K562 (cell line): ENCODE data around the gene CEP41. TPM values are rescaled to one million over a fixed set of nuclear protein-coding genes. Genes with fewer than 3 reads are reported as not detected.

ENCODE experiments used
- CREB1 ChIP-seq, 2 experiments: sonication (generic) in 1 of 2; formaldehyde crosslinking in 1 of 2; IDR thresholded peaks; 2 replicates each; pipeline versions ENCODE4 v1.6.1 to v1.8.0; 2012 to 2022; ENCODE audit warnings: inconsistent platforms in 1 of 2, mild to moderate bottlenecking in 1 of 2, missing genetic modification reagents in 1 of 2, moderate library complexity in 1 of 2
- CXXC5 ChIP-seq: fragments of 250-450 bp; sonication (Bioruptor Pico); IDR thresholded peaks from 2 replicates; pipeline ENCODE4 v1.8.0; 2022; ENCODE audit warnings: inconsistent platforms, mild to moderate bottlenecking, moderate library complexity
- DMBX1 ChIP-seq: fragments of 250-450 bp; sonication (Bioruptor Pico); IDR thresholded peaks from 2 replicates; pipeline ENCODE4 v1.8.0; 2022; ENCODE audit warnings: inconsistent platforms, mild to moderate bottlenecking, moderate library complexity, borderline replicate concordance
- HOMEZ ChIP-seq: fragments of 250-450 bp; sonication (Bioruptor Pico); IDR thresholded peaks from 2 replicates; pipeline ENCODE4 v1.4.0; 2020; ENCODE audit warnings: mild to moderate bottlenecking, moderate library complexity
- L3MBTL2 ChIP-seq: fragments of 450-650 bp; IDR thresholded peaks from 2 replicates; pipeline ENCODE4 v1.6.1; 2016; ENCODE audit warnings: mild to moderate bottlenecking, moderate library complexity
- PCBP2 ChIP-seq: fragments of 200-400 bp; formaldehyde crosslinking; IDR thresholded peaks from 2 replicates; pipeline ENCODE4 v1.6.1; 2018; ENCODE audit warnings: low read length, low read depth, mild to moderate bottlenecking, moderate library complexity; ENCODE audit not compliant: poor library complexity, severe bottlenecking
- POLR2H ChIP-seq: IDR thresholded peaks from 2 replicates; pipeline ENCODE4 v1.6.1; 2016; ENCODE audit warnings: missing genetic modification characterization, low read depth, mild to moderate bottlenecking, control low read depth, missing compliant biosample characterization, moderate library complexity
- RHOXF2B ChIP-seq: fragments of 250-450 bp; sonication (Bioruptor Pico); conservative IDR thresholded peaks from 2 replicates; pipeline ENCODE4 v1.5.1; 2021
- RREB1 ChIP-seq: fragments of 250-450 bp; sonication (Bioruptor Pico); IDR thresholded peaks from 2 replicates; pipeline ENCODE4 v1.4.0; 2020
- SMAD4 ChIP-seq: fragments of 250-450 bp; sonication (Bioruptor Pico); conservative IDR thresholded peaks from 2 replicates; pipeline ENCODE4 v1.8.0; 2021; ENCODE audit warnings: inconsistent platforms, mild to moderate bottlenecking, moderate library complexity
- SNAPC5 ChIP-seq: fragments of 250-450 bp; sonication (Bioruptor Pico); IDR thresholded peaks from 2 replicates; pipeline ENCODE4 v1.8.0; 2021; ENCODE audit warnings: moderate library complexity, mild to moderate bottlenecking, inconsistent platforms
- TBL1XR1 ChIP-seq, 2 experiments: IDR thresholded peaks; 2 replicates each; pipeline ENCODE4 v1.6.1; 2012; ENCODE audit warnings: improper control_type of control experiment in 2 of 2, low read length in 2 of 2, mild to moderate bottlenecking in 1 of 2
- TEAD1 ChIP-seq, 2 experiments: fragments of 450-650 bp in 1 of 2; sonication (generic) in 1 of 2; formaldehyde crosslinking; IDR thresholded peaks; 2 replicates each; pipeline versions ENCODE4 v1.4.0 to v1.8.0; 2020 to 2022; ENCODE audit warnings: mild to moderate bottlenecking in 2 of 2, missing genetic modification reagents in 1 of 2
- TFAM ChIP-seq: fragments of 250-450 bp; sonication (Bioruptor Pico); conservative IDR thresholded peaks from 2 replicates; pipeline ENCODE4 v1.5.0; 2021; ENCODE audit warnings: mild to moderate bottlenecking, moderate library complexity
- THAP7 ChIP-seq: fragments of 250-450 bp; sonication (Bioruptor Pico); IDR thresholded peaks from 2 replicates; pipeline ENCODE4 v1.5.0; 2021
- ZNF23 ChIP-seq: fragments of 250-450 bp; sonication (Bioruptor Pico); IDR thresholded peaks from 2 replicates; pipeline ENCODE4 v1.4.0; 2020; ENCODE audit warnings: mild to moderate bottlenecking
- ZNF395 ChIP-seq: fragments of 200-800 bp; sonication (Bioruptor generic); IDR thresholded peaks from 2 replicates; pipeline ENCODE4 v1.6.1; 2017; ENCODE audit warnings: missing genetic modification characterization, missing compliant biosample characterization
- polyA plus RNA-seq, 8 experiments: library from polyadenylated mRNA; depleted of rRNA in 4 of 8; stranded (reverse) in 5 of 8; unstranded in 3 of 8; fragments of >200 nt; fragmentation: Nextera tagmentation in 2 of 8; fragmentation: Illumina TruSeq in 1 of 8; extraction: Ambion mirVana in 2 of 8; extraction: Trizol in 1 of 8; gene quantifications; 2 replicates each; pipeline versions ENCODE4 v1.2.1 to v1.2.3, GENCODE V29; 2011 to 2014; ENCODE audit warnings: inconsistent platforms in 1 of 8, missing spikeins in 1 of 8
- total RNA-seq, 7 experiments: library from RNA; depleted of rRNA in 6 of 7; stranded (reverse); fragments of >200 nt in 6 of 7; fragmentation: Illumina TruSeq in 2 of 7; extraction: Trizol in 2 of 7; gene quantifications; 2 replicates each; pipeline versions ENCODE4 v1.2.1 to v1.2.3, GENCODE V29; 2011 to 2021; ENCODE audit warnings: low replicate concordance in 1 of 7

CEP41 gene
- total and polyA plus RNA-seq, 9 of the 15 experiments (the other 6 are each of a cell fraction or from before 2014, with no cell fraction given) = 1.5 to 15.5 (median 6.4) TPM

GRCh38 chr7:130381468-130382312 is 59.1 kb downstream of the CEP41 start (continued):
- TF ChIP-seq POLR2H (no peak), RREB1 (no peak), SNAPC5 (CRISPR knock-in tag) (no peak), TFAM (CRISPR knock-in tag) (no peak), SMAD4 (CRISPR knock-in tag) (0 out of 2 replicates have a peak, but pooled peaks have one; percentile 21), PCBP2 (no peak), CREB1 (IDR thresholded peaks at IDR 0.05) (no peak), CREB1 (CRISPR knock-in tag; IDR thresholded peaks at IDR 0.05) (0 out of 2 replicates have a peak, but pooled peaks have one; percentile 34), RHOXF2B (CRISPR knock-in tag) (no peak), TBL1XR1 (IDR thresholded peaks at IDR 0.05; ENCODE audit: low read length in 2 of 2) (0 out of 4 replicates have a peak, but pooled peaks of 1 of the 2 experiments have one; percentile 29), DMBX1 (CRISPR knock-in tag) (no peak), ZNF23 (no peak), TEAD1 (CRISPR knock-in tag; IDR thresholded peaks at IDR 0.05) (no peak), L3MBTL2 (peak; percentile 40; the same call in 1 of the 2 replicates), THAP7 (CRISPR knock-in tag) (no peak), ZNF395 (CRISPR knock-in tag) (no peak), CXXC5 (CRISPR knock-in tag) (no peak; the same call in 1 of the 2 replicates), HOMEZ (no peak)
